Ovary (tissue), 9 donors: ENCODE data around the gene DNAJC7. TPM values are rescaled to one million over a fixed set of nuclear protein-coding genes. Genes with fewer than 3 reads are reported as not detected.
"Not testable (repeated sequence)": the region's sequence is repeated elsewhere in the genome, so short reads cannot be mapped to it uniquely, and the experiment has no call there.

Experiments used
- DNase-seq, 5 donors: peaks; one replicate each; pipeline ENCODE4 v3.0.0-alpha.2; 2019 to 2020
- H3K27ac ChIP-seq, 2 donors: fragments of 200-600 bp; one replicate each; pipeline versions ENCODE4 v1.5.1 to v1.8.0; 2019 to 2022
- H3K27me3 ChIP-seq: fragments of 200-600 bp; one replicate; pipeline ENCODE4 v1.8.0; 2022
- H3K36me3 ChIP-seq: fragments of 200-600 bp; sonication (generic); one replicate; pipeline ENCODE4 v1.5.1; 2019
- H3K4me1 ChIP-seq: one replicate; pipeline ENCODE4 v1.8.1; 2013; ENCODE audit warnings: mild to moderate bottlenecking, moderate library complexity; ENCODE audit not compliant: insufficient read depth
- H3K4me3 ChIP-seq: fragments of 200-600 bp; sonication (generic); one replicate; pipeline ENCODE4 v1.5.1; 2017
- H3K9me3 ChIP-seq, 2 donors: fragments of 200-600 bp in 1 of 2; sonication (generic) in 1 of 2; one replicate each; pipeline versions ENCODE4 v1.5.1 to v1.8.1; 2013 to 2019; ENCODE audit warnings: mild to moderate bottlenecking in 1 of 2, moderate library complexity in 1 of 2
- CTCF ChIP-seq, 3 donors: fragments of 450-650 bp in 2 of 3; fragments of 200-600 bp in 1 of 3; IDR thresholded peaks; one replicate each; pipeline versions ENCODE4 v1.5.1 to v1.8.0; 2016 to 2022; ENCODE audit warnings: antibody characterized with exemption in 3 of 3, mild to moderate bottlenecking in 1 of 3
- EP300 ChIP-seq: sonication (generic); formaldehyde crosslinking; IDR thresholded peaks from one replicate; pipeline ENCODE4 v1.6.1; 2017; ENCODE audit warnings: antibody characterized with exemption
- POLR2A ChIP-seq: fragments of 450-650 bp; IDR thresholded peaks from one replicate; pipeline ENCODE4 v1.6.1; 2017; ENCODE audit warnings: antibody characterized with exemption, mild to moderate bottlenecking, moderate library complexity
- WGBS, 3 donors: extraction: QIAGEN DNeasy Blood & Tissue Kit in 1 of 3; methylation state at CpG; one replicate each; pipeline versions ENCODE4 v1.1.5 to v1.1.7; 2013 to 2017; 5-methylcytosine and 5-hydroxymethylcytosine counted together
- intact Hi-C, 4 donors: fragments of 100-400 bp; cut with DNase I; formaldehyde crosslinking; loops; one replicate each; pipeline versions ENCODE4 v1.11.0 to v1.15.1; 2022 to 2023
- polyA plus RNA-seq, 2 donors: library from polyadenylated mRNA; stranded (reverse); fragments of 200-250 nt in 1 of 2; fragments of 350-450 nt in 1 of 2; fragmentation: Illumina TruSeq in 1 of 2; extraction: RNeasy Lipid Tissue Mini Kit (QIAGEN cat#74804) in 1 of 2; gene quantifications; one replicate each; pipeline ENCODE4 v1.2.3, GENCODE V29; 2013 to 2014
- total RNA-seq, 7 donors: library from RNA; depleted of rRNA in 2 of 7; stranded (reverse); fragments of >200 nt in 2 of 7; fragmentation: NEBNext Ultra II Directional in 3 of 7; extraction: Animal tissue kit (Norgen Biotek cat#: 25700) in 3 of 7; gene quantifications; one replicate each; pipeline versions ENCODE4 v1.1.0 to v1.2.4, GENCODE V29; 2016 to 2023
- donor health status: DM: no; HTN: no; CAD: no; lungs with moderate emphysema.
- donor health status: DM: no; HTN: no; CAD: no.
- donor health status: Bipolar disorder and iron deficiency.
- donor health status: DM: yes; HTN: yes; CAD: no.
- donor health status: DM: no; HTN: no; CAD: no.
- donor health status: DM: yes; HTN: yes; CAD: no.

DNAJC7 gene
- total and polyA plus RNA-seq, 9 donors = 37.7 to 102 (median 70.1) TPM

DNA sequence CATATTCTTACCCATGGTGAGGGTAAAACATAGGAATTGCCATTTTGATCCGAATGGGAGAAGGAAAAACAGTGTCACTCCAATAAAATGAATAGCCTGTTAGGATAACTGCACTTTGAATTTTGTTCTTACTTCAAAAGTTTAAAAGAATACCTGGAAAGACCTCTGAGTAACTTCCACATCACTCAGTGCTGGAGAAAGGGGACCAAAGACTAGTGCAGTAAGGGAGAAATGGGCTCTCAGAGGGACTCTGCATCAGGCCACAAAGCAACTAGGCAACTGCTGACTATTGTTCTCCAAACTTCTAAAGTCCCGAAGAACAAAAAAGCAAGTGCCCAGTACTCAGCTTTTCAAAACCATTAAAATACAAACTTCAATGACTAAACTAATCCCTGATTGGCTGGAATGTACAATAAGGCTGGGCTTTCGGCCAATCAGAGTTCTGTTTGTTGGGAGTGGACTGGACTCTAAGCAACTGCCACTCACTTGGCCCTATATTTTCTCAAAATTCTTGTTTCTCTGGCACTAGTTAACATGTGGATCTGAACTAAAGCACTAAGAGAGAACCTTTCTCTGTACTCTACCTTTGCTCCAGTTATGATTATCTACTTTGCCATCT is 6.2 kb downstream of the DNAJC7 start:
- Histone ChIP-seq H3K4me1 (peaks cover 6% of the 10 kb centered on the region), H3K9me3 (no peaks in the 10 kb centered on the region), H3K4me3 (no peak overlapping the region), H3K27ac (no peak overlapping the region), H3K27me3 (no peaks in the 10 kb centered on the region), H3K36me3 (no peaks in the 10 kb centered on the region)
- intact Hi-C loops = no loop called here
- no peak for TF ChIP-seq CTCF (IDR thresholded peaks at IDR 0.05)
- no peak for TF ChIP-seq EP300
- TF ChIP-seq POLR2A = no peak
- WGBS, 3 donors = 94 to 95% (median 95%) methylated on average over 3 of the region's 3 CpGs
- no peak for DNase-seq

DNA sequence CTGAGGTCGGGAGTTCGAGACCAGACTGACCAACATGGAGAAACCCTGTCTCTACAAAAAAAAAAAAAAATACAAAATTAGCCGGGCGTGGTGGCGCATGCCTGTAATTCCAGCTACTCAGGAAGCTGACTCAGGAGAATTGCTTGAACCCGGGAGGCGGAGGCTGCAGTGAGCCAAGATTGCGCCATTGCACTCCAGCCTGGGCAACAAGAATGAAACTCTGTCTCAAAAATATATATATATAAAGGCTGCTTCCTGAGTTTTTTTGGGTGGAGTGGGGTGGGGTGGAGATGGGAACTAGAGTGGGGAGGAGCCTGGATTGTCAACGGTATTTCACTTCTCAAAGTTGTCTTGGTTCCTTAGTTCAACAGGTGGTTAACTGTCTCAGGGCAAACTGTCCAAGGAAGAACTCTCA is 7.0 kb downstream of the DNAJC7 start:
- H3K4me1 ChIP-seq, intact Hi-C loops, DNase-seq: not testable (repeated sequence)

GRCh38 chr17:42009170-42009569 is 8.1 kb downstream of the DNAJC7 start:
- no peaks in the 10 kb centered on the region for H3K27me3 ChIP-seq
- H3K4me1 ChIP-seq = peaks cover 3% of the 10 kb centered on the region
- no peak overlapping the region for H3K27ac ChIP-seq

More for the DNA sequence above, 7.0 kb downstream of the DNAJC7 start:
- not testable (repeated sequence) for H3K27me3 ChIP-seq, H3K36me3 ChIP-seq, H3K4me3 ChIP-seq, H3K9me3 ChIP-seq, H3K27ac ChIP-seq
- WGBS, 3 donors = 68 to 72% (median 72%) methylated on average over 9 of the region's 9 CpGs

GRCh38 chr17:42005166-42005565 is 12.1 kb downstream of the DNAJC7 start:
- no peaks in the 10 kb centered on the region for H3K27me3 ChIP-seq
- H3K4me3 ChIP-seq = no peak overlapping the region
- no peaks in the 10 kb centered on the region for H3K36me3 ChIP-seq
- WGBS, 3 donors = 73 to 79% (median 78%) methylated on average over 1 of the region's 1 CpG
- H3K27ac ChIP-seq = no peak overlapping the region
- intact Hi-C loops = no loop called here
- DNase-seq = no peak
- TF ChIP-seq EP300 (no peak), CTCF (IDR thresholded peaks at IDR 0.05) (no peak), POLR2A (no peak)
- H3K4me1 ChIP-seq = peaks cover 3% of the 10 kb centered on the region
- no peaks in the 10 kb centered on the region for H3K9me3 ChIP-seq

More at GRCh38 chr17:42009170-42009569, 8.1 kb downstream of the DNAJC7 start:
- Histone ChIP-seq H3K4me3 (no peak overlapping the region), H3K36me3 (no peaks in the 10 kb centered on the region), H3K9me3 (no peaks in the 10 kb centered on the region)
- TF ChIP-seq EP300 (no peak), POLR2A (no peak), CTCF (IDR thresholded peaks at IDR 0.05) (no peak)
- no peak for DNase-seq
- 78 to 87% (median 78%) methylated on average over 4 of the region's 4 CpGs for WGBS, 3 donors
- intact Hi-C loops = no loop called here

GRCh38 chr17:42002792-42003301 is 14.4 kb downstream of the DNAJC7 start:
- intact Hi-C loops = no loop called here
- no peaks in the 10 kb centered on the region for H3K36me3 ChIP-seq
- 70 to 76% (median 70%) methylated on average over 3 of the region's 3 CpGs for WGBS, 3 donors

More at GRCh38 chr17:42002792-42003301, 14.4 kb downstream of the DNAJC7 start:
- Histone ChIP-seq H3K27ac (no peak overlapping the region), H3K27me3 (no peaks in the 10 kb centered on the region), H3K9me3 (no peaks in the 10 kb centered on the region), H3K4me1 (peaks cover 2% of the 10 kb centered on the region), H3K4me3 (no peak overlapping the region)
- no peak for DNase-seq
- TF ChIP-seq CTCF (IDR thresholded peaks at IDR 0.05) (no peak), EP300 (no peak), POLR2A (no peak)
